GM21786 (cell line): Measurements from ENCODE around the gene RCOR1.
"Not testable (repeated sequence)": the region's sequence is repeated elsewhere in the genome, so short reads cannot be mapped to it uniquely, and the experiment has no call there.

Experiments used
- ATAC-seq: cut with Tn5 transposase; IDR thresholded peaks from one replicate; pipeline ENCODE4 v1.9.1; 2021; ENCODE audit not compliant: unreplicated experiment

Gene RCOR1

DNA sequence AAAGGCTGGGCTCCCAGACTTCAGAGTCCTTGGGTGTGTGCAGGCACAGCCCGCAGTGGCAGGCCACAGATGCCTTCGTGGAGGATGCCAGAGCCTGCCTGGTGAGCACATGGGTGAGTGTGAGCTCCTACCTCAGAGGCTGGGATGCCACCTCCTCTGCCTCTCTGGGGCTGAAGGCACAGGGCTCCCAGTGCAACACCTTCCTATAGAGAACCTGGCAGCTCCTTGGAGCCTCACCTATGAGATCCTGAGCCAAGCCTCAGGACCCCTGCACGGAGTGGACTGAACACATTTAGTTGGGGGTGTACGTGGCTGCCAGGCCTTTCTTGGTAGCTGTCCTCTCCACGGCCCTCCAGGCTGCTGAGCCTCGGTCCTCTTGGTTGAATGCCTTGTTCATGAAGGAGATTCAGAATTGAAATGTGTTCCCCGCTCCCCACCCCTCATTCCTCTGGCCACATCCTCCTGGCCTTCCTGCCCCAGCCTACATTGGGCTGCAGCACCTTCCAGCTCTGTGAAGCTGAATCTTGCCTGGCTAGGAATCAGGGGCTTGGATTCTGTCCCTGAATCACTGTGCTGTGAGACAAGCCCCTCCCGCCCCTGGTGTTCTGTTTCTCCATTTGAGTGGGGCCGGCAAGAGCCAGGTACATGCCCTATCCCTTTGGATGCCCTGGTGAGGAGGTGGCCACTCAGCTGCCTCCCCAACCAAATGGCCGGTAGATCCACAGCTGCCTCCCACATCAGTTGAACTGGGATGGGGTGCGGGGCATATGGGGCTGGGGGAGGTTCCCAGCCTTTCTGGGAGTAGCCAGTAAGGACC, 146.1 kb downstream of the RCOR1 start:
- no peak for ATAC-seq

DNA sequence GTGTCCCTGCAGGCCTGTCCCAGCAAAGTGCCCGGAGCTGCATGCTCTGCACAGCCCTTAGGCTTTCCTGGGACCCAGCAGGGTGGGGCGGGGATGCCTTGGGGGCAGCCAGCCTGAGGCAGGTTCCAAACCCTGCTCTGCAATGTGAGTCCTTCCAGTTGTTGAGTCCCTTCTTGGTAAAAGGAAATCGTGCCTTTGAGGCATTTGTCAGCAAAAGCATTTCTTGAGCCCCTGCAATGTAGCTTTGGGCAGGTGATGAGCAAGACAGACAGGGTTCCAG, 146.7 kb downstream of the RCOR1 start:
- no peak for ATAC-seq

DNA sequence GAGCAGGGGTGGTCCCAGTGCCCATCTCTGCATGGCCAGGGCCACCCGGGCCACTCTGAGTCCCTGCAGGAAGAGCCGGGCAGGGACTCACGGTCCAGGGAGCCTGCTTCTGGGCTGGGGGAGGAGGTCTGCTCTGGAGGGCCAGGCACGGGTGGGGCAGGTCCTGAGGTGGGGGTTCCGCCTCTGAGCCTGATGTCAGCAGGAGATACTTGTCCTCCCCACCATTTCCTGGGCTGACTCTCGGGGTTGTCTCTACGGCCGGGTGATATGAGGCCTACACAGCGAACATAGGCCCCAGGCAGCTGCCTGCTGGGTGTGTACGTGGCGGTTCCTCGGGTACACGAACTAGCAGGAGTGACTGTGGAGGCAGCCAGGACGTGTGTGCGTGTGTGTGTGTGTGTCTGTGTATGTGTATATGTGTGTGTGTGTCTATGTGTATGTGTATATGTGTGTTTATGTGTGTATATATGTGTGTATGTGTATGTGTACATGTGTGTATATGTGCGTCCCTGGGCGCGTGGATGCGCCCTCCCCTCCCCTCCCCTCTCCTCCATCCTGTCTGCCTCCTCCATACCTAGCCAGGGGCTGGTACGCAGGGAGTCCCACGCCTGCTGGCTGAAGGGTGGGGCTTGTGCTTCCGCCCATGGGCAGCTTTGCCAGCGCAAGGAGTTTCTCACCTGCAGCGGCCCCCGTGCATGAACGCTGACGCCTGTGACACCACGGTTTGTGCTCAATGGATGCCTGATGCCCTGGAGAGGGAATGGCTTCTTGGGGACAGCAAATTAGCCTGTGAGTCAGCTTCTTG, 154.4 kb downstream of the RCOR1 start:
- no peak for ATAC-seq

DNA sequence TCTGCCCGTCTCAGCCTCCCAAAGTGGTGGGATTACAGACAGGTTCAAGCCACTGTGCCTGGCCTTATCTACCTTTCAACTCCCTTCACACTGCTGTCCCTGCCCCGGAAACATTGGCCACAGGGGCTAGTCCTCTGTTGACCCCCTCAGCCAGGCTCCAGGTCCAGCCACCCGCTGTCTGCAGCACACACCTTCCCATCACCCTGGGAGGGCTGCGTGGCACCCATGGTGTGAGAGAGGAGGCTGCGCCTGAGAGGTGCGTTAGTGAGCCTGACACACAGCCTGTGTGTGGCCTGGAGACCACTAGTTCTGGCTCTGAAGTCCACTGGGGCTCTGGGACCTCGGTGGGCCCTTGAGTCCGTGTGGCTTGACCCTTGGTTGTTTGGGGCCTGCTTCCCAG, 156.4 kb downstream of the RCOR1 start:
- no peak for ATAC-seq

DNA sequence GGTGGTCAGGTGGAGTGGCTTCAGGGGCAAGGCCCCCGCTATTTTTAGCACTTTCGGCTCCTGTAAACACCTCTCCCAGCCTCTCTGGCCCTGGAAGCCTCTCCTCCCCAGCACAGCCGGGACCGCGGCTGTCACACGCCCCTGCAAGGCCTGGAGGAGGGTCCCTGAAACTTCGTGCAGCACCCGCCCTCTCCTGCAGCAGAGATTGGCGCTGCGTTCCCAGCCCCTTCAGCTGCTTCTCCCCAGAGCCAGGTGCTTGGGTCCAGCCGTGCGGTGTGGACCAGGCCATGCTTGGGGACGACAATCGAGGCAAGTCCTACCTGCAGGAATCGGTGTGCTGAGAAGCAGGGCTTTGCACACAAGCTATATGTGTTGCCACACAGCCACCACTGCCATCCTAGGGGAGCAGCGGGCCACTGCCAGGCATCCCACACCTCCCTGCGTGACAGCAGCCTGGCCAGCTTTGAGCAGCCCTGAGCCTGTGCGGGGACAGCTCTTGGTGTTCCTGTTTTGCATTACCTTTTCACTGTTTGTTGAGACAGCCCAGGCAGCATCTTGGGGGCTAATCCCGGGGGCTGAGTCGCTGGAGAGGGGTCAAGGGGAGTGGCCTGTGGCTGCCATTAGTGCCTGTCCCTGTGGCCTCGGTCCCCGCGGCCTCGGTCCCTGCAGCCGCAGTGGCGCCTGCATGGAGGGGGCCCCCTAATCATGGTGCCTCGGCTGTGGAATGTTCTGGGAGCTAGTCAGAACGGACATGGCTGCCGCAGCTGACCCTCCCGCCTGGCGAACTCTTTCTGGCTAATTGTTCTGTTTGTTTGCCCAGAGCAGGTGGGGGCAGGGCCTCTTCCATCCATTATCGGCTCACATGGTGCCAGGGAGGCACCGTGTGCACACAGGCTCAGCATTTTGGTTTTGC, 157.2 kb downstream of the RCOR1 start:
- ATAC-seq, result no peak

DNA sequence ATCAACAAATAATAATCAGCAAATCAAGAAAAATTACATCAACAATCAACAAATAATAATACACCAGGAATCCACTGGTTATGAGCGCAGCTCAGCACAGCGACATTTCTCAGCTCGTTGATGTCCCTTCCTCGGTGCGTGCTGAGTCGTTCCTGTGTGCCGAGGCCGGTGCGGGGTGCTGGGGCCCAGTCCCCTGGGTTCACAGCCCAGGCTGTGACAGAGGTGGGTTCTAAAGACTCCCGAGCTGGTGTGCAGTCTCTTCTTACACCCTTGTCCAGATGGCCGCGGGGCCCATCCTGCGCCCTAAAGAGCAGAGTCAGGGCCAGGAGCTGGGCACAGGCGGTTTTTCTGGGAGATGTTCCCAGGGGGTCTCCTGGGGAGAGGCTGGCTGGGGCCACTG, 157.9 kb downstream of the RCOR1 start:
- no peak for ATAC-seq

DNA sequence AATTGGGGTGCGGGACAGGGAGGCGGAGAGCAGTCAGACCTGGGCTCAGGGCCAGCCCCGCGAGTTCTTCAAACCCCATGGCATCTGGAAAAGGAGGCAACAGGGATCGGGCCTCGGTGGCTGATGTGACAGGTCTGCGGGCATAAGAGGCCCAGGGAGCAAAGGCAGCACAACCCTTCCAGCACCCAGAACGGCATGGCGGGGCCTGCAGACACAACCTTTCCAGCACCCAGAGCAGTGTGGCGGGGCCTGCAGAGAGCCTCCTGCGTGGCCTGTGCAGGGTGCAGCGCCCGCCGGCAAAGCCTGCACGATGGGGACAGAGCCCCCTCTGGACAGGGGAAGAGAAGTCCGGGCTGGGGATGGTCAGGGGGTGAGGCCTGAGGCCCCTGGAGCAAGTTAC, 158.6 kb downstream of the RCOR1 start:
- ATAC-seq, result no peak

DNA sequence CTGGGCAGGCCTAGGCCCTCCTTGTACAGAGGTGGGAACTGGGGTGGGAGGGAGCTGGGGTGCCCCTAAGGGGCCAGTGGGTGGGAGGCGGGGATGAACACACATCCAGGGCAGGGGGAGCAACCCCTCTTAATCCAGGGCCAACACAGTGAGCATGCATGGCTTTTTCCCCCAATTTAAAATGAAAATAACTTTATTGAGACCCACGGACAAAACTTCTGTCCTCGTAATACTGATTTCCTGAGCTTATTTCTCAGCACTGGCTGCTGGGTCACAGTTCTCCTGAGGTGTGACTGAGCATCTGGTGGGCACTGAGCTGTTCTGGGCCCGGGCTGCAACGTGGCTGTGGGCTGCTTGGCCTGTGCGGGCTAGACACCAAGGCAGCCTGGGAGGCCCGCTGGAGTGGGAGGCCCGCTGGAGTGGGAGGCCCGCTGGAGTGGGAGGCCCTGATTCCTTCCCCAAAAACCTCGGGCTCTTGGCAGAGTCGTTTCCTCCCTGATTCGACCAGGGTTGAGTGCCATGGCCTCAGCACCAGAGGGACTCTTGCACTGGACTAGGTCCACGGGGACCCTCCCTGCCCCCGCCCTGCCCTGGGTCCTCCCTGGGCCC, 159.9 kb downstream of the RCOR1 start:
- ATAC-seq, result no peak

DNA sequence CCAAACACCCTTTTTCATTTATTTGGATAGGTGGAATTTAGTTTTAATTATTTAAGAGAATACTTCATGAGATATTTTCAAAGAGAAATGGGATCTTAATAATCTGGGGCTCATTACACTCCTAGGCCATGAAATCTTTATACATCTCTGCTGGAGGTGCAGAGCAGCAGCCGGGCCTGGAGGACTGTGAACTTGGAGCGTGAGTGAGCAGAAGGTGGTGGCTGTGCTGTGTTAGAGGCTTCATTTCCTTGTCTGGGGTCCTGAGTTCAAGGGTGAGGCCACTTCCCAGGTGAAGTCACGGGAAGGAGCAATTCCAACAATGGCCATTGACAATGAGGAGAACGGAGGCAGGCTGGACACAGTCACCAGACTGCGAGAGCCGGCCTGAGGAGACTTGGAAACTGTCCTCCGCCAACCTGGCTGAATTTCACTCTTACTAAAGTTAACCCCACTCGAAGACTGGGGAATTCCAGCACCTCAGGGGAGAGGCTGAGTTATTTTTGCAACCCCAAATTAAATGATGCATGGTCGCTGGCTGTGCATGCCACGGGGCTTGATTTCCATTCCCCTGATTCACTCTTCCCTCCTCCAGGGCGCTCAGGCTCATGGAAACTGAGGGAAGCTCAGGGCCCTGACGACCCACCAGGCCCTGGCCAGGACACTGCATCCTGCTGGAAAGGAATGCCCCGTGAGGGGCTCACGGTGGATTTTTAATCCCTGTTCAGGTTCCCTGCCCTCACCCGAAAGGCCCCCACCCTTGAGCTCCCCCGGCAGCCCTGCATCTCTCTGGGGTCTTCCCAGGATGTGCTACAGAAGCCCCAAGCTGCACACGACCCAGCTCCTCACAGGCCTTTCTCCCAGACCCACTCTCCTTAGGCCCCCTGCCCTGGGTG, 162.2 kb downstream of the RCOR1 start:
- ATAC-seq, result peak; percentile 52

DNA sequence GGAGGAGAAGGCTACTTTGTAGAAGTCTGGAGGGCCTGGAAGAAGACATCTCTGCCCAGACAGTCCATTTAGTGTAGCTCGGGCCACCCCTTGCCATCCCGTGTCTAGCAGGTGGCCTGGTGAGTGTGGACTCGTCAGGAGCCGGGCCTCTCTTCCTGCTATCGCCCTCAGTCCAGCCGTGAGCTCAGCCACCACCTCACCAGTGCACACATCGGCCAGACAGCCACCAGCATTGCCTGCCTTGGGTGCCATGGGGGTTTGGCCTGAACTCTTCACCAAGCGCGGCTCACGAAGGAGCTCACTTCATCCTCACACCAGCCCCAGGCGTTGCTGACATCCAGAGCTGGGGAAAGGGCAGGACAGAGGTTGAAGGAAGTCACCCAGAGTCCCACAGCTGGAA, 165.2 kb downstream of the RCOR1 start:
- ATAC-seq, result no peak

DNA sequence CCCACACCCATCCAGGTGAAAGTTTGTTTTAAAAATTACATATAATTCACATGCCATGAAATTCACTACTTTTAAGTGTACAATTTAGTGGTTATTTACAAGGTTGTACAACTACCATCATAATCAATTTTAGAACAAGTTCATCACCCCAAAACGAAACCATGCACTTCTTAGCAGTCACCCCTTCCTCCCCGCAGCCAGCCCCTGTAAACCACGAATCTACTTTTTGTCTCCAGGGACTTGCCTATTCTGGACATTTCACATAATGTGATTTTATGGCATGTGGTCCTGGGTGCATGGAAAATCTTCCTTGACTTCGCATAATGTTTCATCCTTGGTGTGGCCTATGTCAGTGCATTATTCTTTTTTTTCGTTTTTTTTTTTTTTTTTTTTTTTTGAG, 165.6 kb downstream of the RCOR1 start:
- no peak for ATAC-seq

DNA sequence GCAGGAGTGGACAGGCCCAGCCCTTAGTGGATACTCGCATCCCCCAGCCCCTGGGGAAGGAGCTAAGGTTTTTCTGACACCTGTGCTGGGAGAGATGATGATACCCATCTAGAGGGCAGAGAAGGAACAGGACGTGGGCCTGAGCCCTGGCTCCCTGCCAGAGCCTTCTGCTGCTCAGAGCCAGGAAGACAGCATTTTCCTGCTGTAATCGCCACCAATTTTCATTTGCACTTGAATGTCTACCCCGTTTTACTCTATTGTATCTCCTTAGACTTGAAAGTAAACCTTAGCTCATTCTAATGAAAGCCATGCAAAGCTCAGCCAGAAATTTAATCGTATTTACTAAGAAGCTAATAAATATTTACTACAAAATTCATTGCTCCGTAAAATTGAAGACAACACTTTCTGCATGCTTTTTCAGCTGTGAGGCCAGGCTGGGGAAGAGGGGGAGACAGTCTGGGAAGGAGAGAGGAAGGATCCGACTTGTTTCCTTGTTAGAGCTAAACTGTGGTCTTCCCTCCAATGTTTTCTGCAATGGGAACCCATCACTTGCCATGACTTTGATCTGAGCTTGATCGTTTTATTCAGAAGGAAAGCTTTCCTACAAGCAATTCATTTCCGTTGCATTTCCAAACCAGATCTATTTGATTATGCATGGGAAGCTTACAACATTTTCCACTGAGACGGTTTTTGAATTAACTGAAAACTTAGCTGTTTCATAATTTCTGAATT, 167.2 kb downstream of the RCOR1 start:
- ATAC-seq, result no peak

DNA sequence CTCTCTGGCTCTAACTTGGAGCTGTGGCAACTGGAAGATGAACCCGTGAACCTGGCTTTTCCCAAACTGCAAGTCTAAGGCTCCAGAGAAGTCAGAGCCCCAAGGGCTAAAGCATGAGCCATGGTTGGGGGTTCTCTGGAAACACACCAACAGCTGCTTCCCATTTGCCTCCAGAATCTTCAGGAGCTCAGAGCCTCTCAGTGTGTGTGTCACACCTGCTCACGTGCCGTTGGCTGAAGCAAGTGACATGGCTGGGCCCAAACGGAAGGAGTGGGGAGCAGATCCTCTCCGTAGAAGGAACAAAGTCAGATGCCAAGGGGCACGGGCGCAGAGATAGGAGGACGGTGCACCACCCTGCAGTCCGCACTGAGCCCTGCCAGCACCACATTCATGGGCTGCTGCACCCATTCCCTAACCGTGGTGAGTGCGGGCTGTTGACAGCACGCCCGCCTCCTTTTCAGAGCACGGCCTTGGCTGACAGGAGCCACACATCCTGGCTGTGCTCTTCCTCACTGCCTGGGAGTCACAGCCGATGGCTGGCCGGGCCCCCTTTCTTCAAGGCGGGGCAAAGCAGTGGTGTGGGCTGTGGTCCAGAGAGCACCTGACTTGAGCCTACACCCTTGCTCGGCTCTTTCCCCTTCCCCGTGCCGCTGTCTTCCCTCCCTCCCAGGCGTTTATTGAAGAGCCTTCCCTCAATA, 168.2 kb downstream of the RCOR1 start:
- ATAC-seq, result no peak

DNA sequence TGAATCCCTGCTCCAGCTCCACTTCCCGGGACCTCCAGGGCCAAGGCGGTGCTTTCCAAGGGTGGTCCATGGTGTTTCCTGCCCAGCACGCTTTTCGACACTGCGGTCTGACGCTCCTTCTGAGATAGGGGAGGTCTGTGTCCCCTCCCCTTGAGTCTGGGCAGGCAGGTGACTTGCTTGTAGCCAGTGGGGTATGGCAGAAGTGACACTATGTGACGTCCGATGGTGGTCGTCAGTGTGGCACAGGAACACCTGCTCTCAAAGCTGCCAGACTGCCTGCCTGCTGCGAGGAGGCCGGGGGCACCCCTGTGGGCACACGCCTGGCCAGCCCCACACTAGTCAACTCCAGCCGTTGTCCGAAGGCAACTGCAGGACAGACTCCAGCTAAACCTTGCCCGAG, 168.8 kb downstream of the RCOR1 start:
- no peak for ATAC-seq

DNA sequence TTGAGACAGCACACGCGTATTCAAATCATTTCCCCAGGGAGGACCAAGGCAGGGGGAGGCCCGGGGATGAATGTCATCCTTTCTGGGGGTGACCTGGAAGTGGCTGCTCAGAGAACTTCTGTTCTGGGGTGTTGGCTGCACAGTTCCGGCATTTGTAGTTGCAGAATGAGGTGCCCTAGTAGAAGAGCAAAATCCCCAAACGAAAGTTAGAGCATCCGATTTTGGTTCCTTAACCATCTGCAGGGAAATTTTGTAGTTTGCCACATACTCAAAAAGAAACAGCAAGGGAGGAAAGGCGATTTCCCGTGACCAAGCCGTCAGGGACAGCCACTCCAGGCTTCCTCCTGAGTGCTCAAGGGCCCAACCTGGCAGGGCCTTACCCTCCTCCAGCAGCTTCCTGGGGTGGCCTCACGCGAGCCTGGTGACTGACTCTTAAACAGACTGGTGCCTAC, 171.8 kb downstream of the RCOR1 start:
- ATAC-seq, result peak; percentile 54

DNA sequence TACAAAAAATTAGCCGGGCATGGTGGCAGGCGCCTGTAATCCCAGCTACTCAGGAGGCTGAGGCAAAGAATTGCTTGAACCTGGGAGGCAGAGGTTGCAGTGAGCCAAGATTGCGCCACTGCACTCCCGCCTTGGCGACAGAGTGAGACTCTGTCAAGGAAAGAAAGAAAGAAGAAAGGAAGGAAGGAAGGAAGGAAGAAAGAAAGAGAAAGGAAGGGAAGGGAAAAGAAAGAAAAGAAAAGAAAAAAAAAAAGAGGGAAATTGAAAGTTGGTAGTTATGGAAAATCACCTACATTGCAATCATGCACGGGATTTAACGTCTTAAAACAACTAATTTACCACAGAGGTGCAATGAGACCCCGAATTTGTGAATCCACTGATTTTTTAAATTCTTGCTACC, 173.3 kb downstream of the RCOR1 start:
- not testable (repeated sequence) for ATAC-seq

DNA sequence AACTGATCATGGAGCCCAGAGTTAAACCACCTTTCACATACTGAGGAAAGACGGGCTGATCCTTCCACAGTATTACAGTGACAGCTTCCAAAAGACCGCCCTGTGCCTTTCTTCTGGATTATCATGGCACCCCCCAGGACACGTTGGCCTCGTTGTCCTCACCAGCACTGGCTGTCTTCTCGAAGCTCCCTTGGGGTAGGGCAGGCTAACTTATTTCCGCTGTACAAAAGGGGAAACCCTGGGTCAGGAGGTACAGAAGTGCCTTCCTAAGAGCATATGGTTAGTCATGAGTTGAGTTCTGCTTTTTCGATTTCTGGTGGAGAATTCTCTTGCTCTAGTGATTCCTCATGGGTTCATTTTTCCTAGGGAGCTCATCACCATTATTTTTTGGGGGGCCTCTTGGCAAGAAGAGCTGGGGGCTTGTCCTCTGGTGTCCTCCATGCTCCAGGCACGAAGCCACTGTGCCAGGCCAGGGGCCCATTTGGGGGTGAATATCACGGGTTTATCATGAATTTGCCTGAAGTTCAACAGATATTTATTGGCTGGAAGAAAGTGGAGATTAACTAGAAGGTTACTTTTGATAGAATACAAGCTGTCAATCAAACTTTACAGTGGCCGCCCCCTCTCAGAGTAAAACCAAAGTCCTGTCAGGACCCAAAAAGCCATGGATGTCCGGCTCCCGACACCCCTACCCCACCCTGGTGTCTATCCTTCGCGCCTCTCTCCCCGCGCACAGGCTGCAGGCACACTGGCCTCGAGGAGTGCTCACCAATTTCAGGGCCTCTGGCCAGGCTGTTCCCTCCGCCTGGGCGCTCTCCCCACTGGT, 176.0 kb downstream of the RCOR1 start:
- peak; percentile 61 for ATAC-seq

DNA sequence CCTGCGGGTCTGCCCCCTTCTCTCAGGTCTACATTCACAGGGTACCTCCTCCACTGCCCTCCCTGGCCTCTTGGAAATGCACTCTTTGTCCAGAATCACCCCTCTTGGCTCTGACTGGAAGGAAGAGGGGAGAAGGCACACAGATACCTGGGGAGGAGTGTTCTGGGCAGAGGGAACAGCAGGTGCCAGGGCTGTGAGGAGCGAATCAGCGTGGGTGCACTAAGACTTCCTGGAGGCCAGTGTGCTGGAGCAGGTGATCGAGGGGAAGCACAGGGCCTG, 176.5 kb downstream of the RCOR1 start:
- no peak for ATAC-seq
